Measurements from ENCODE around the gene MPL. TPM values are rescaled to one million over a fixed set of nuclear protein-coding genes. Genes with fewer than 3 reads are reported as not detected.
A peak's percentile ranks its signal among the peaks of the same experiment; 100 is the strongest.

The MPL gene
- total RNA-seq, 1 donor from 2014 or later, result 0.82 TPM

DNA sequence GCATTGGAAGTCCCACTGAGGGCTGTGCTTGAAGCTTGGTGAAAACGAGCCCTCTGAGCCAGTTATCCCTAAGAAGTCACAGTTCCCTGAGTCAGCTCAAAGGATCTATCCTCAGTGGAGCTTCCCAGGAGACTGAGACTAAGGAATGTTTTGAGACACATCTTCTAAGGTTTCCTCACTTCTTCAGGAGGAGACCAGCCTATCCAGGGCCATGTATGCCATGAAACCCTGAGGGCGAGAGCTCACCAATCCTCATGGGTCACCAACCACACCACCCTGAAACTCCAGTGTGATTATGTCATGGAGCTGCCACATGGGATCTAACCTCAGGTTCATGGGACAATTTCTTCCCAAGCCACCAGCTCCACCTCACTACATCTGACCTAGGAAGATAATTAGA, 44.4 kb upstream of the MPL start:
- Histone ChIP-seq H3K27ac (replicated peaks) (peak overlapping the region; percentile 84), H3K9me3 (replicated peaks) (no peaks in the 10 kb centered on the region), H3K4me1 (peaks cover 46% of the 10 kb centered on the region), H3K36me3 (no peaks in the 10 kb centered on the region), H3K27me3 (ENCODE audit: low read depth) (no peaks in the 10 kb centered on the region), H3K4me3 (no peak overlapping the region)
- intact Hi-C loops (cut with micrococcal nuclease), result no loop called here
- DNase-seq, result no peak
- TF ChIP-seq CTCF (IDR thresholded peaks at IDR 0.05; ENCODE audit: borderline replicate concordance), result no peak

DNA sequence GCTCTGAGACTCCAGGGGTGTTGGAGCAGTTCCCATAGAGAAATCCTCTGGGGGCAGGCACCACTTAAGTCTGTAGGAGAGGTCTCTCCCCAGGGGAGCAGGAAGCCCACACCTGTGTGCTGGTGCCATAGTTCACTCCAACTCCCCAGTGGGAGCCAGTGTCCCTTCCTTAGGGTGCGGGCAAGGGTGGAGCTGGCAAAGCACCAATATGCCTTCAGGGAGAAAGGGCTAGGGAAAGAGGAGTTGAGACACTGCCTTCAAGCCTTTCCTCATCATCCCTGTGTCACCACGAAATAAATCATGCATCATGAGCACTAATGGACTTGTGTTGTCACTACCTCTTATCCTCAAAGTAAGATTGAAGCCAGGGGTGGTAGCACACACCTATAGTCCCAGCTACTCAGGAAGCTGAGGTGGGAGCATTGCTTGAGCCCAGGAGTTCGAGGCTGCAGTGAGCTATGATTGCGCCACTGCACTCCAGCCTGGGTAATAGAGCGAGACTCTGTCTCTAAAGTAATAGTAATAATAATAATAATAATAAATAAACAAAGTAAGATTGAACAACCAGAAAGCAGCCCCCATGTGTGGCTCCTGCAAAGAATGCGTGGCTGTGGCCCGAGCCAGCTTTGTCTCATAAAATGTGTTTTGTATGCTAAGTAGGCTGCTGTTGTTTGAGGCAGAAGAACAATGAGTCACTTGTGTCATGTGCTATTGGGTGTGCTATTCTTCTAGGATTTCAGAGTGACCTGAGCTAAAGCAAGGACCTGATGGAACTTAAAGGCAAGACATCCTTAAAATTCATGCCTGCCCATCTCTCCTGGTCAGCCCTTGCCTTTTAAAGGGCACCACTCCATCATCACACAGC, 43.5 kb upstream of the MPL start:
- no peaks in the 10 kb centered on the region for H3K9me3 ChIP-seq (replicated peaks)
- no peak for DNase-seq
- intact Hi-C loops (cut with micrococcal nuclease), result no loop called here
- peaks cover 46% of the 10 kb centered on the region for H3K4me1 ChIP-seq
- H3K27me3 ChIP-seq (ENCODE audit: low read depth), result no peaks in the 10 kb centered on the region
- H3K36me3 ChIP-seq, result no peaks in the 10 kb centered on the region
- no peak overlapping the region for H3K4me3 ChIP-seq
- TF ChIP-seq CTCF (IDR thresholded peaks at IDR 0.05; ENCODE audit: borderline replicate concordance), result no peak
- peak overlapping the region; percentile 84 for H3K27ac ChIP-seq (replicated peaks)

GRCh38 chr1:43294761-43295160, 42.9 kb upstream of the MPL start:
- TF ChIP-seq CTCF (IDR thresholded peaks at IDR 0.05; ENCODE audit: borderline replicate concordance), result no peak
- intact Hi-C loops (cut with micrococcal nuclease), result no loop called here
- H3K4me3 ChIP-seq, result no peak overlapping the region
- no peak for DNase-seq
- no peaks in the 10 kb centered on the region for H3K36me3 ChIP-seq
- no peaks in the 10 kb centered on the region for H3K9me3 ChIP-seq (replicated peaks)
- no peaks in the 10 kb centered on the region for H3K27me3 ChIP-seq (ENCODE audit: low read depth)
- H3K27ac ChIP-seq (replicated peaks), result peak overlapping the region; percentile 84
- peaks cover 52% of the 10 kb centered on the region for H3K4me1 ChIP-seq

DNA sequence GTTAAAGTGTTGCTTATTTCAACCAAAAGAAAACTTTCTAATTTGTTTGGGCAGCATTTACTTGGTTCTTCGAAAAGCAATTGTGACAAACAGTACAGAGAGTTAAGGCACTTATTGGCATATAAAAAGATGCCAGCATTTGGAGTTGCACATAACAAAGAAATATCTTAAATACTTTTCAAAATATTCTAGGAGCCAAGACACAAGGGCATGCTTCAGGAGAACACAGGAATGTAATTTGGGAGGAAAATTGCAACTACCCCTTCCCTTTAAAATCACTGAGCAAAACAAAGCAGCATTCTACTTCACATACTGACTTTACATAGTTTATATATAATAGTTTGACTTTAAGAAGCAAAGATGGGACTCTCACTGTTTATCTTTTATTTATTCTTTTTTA, 41.4 kb upstream of the MPL start:
- Histone ChIP-seq H3K9me3 (replicated peaks) (no peaks in the 10 kb centered on the region), H3K4me1 (peaks cover 59% of the 10 kb centered on the region), H3K27ac (replicated peaks) (peak overlapping the region; percentile 84), H3K4me3 (no peak overlapping the region), H3K27me3 (ENCODE audit: low read depth) (no peaks in the 10 kb centered on the region), H3K36me3 (no peaks in the 10 kb centered on the region)
- intact Hi-C loops (cut with micrococcal nuclease), result no loop called here
- no peak for TF ChIP-seq CTCF (IDR thresholded peaks at IDR 0.05; ENCODE audit: borderline replicate concordance)
- no peak for DNase-seq

- no peaks in the 10 kb centered on the region for H3K27me3 ChIP-seq (ENCODE audit: low read depth)
- peaks cover 70% of the 10 kb centered on the region for H3K4me1 ChIP-seq
- TF ChIP-seq CTCF (IDR thresholded peaks at IDR 0.05; ENCODE audit: borderline replicate concordance), result no peak
- intact Hi-C loops (cut with micrococcal nuclease), result no loop called here
- no peaks in the 10 kb centered on the region for H3K36me3 ChIP-seq
- H3K9me3 ChIP-seq (replicated peaks), result no peaks in the 10 kb centered on the region
- no peak overlapping the region for H3K4me3 ChIP-seq
- DNase-seq, result no peak
- H3K27ac ChIP-seq (replicated peaks), result no peak overlapping the region
Measured at GRCh38 chr1:43298055-43298454, 39.6 kb upstream of the MPL start.
